Measurements from ENCODE around the gene KSR2.

- TF ChIP-seq, protein P1, sequence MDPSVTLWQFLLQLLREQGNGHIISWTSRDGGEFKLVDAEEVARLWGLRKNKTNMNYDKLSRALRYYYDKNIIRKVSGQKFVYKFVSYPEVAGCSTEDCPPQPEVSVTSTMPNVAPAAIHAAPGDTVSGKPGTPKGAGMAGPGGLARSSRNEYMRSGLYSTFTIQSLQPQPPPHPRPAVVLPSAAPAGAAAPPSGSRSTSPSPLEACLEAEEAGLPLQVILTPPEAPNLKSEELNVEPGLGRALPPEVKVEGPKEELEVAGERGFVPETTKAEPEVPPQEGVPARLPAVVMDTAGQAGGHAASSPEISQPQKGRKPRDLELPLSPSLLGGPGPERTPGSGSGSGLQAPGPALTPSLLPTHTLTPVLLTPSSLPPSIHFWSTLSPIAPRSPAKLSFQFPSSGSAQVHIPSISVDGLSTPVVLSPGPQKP (IDR thresholded peaks at IDR 0.05; ENCODE audit: borderline replicate concordance, low read depth, low read length), result no peak
- TF ChIP-seq, protein P2, sequence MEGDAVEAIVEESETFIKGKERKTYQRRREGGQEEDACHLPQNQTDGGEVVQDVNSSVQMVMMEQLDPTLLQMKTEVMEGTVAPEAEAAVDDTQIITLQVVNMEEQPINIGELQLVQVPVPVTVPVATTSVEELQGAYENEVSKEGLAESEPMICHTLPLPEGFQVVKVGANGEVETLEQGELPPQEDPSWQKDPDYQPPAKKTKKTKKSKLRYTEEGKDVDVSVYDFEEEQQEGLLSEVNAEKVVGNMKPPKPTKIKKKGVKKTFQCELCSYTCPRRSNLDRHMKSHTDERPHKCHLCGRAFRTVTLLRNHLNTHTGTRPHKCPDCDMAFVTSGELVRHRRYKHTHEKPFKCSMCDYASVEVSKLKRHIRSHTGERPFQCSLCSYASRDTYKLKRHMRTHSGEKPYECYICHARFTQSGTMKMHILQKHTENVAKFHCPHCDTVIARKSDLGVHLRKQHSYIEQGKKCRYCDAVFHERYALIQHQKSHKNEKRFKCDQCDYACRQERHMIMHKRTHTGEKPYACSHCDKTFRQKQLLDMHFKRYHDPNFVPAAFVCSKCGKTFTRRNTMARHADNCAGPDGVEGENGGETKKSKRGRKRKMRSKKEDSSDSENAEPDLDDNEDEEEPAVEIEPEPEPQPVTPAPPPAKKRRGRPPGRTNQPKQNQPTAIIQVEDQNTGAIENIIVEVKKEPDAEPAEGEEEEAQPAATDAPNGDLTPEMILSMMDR (conservative IDR thresholded peaks at IDR 0.05; ENCODE audit: low read depth, low read length), result no peak
- TF ChIP-seq POLR2A (IDR thresholded peaks at IDR 0.05; ENCODE audit: low read depth, low read length) (no peak), MAFK (IDR thresholded peaks at IDR 0.05; ENCODE audit: low read depth, low read length) (no peak), RCOR1 (IDR thresholded peaks at IDR 0.05; ENCODE audit: insufficient replicate concordance, low read length) (no peak), CEBPB (IDR thresholded peaks at IDR 0.05; ENCODE audit: low read depth, low read length) (no peak), RFX5 (IDR thresholded peaks at IDR 0.05; ENCODE audit: low read depth, low read length) (no peak)
These were observed 322.3 kb downstream of the KSR2 start for GRCh38 chr12:117646520-117646919.

Measured in IMR-90 (cell line).